Testis (tissue), 2 donors: Measurements from ENCODE around the gene TADA2A.

Source experiments
- CTCF ChIP-seq, 3 experiments: fragments of 450-650 bp in 2 of 3; fragments of 200-600 bp in 1 of 3; sonication (generic) in 1 of 3; IDR thresholded peaks; one replicate each; pipeline ENCODE4 v1.5.1; 2016 to 2019; ENCODE audit warnings: antibody characterized with exemption in 3 of 3, mild to moderate bottlenecking in 2 of 3, moderate library complexity in 1 of 3
- POLR2A ChIP-seq: fragments of 450-650 bp; IDR thresholded peaks from one replicate; pipeline ENCODE4 v1.6.1; 2017; ENCODE audit warnings: antibody characterized with exemption, mild to moderate bottlenecking, moderate library complexity

DNA sequence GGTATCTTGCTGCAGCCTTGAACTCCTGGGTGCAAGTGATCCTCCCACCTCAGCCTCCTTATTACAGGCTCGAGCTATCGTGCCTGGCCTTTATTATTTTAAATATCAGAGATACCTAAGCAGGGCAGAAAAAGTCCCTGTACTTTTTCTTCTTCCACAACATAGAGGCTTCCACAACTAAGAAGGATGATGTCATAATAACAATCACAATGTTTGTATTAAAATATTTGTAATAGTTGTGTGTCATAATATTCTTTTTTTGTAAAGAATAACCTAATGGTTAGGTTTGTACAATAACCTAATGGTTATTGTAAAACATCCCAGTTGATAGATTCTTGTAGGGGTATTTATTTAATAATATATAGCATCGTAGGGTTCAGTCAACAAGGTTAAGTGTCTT lies 56.4 kb downstream of the TADA2A start:
- TF ChIP-seq POLR2A (no peak), CTCF (IDR thresholded peaks at IDR 0.05) (no peak)
